HG03442 (cell line): ENCODE measurements around the gene BDH2.
A peak's percentile ranks its signal among the peaks of the same experiment; 100 is the strongest.

Experiments used
- ATAC-seq: cut with Tn5 transposase; IDR thresholded peaks from one replicate; pipeline ENCODE4 v1.9.1; 2021; ENCODE audit warnings: mild to moderate bottlenecking, moderate library complexity; ENCODE audit not compliant: unreplicated experiment

The BDH2 gene

DNA sequence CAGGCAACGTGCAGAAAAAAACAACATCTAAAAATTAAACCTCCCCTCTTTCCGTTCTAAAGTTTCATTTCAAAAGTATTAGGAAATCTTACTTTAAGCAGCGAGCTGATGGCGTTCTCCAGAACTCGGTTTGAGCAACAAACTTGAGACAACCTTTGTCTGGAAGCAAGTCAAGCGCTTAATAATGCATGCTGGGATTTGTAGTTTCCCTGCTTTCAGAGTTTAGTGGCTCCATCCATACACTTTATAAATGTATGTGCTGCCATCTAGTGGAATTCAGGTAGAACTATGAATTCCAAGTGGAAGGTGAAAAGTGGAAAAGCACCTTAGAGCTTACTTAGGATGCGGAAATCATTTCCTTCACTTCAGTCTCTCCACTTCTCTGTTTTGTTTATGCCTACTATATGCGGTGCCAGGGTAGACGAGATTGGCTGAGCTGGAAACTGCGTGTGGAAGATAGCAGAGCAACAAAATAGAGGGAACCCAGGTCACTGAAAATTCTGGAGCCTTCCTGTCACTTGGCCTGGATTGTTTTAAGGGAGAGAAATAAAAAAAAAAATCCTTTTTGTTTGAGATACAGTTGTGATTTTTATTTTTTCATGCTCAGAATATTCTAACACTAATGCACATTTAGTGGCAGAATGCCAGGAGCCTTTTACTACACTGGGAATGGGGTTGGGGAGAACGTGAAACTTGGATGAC, at the start of gene BDH2:
Gene BDH2, minus strand, starts transcription at position 144 of the 702 bp plus-strand sequence. CDS start 3,580 bp downstream, outside the sequence.
- peak; percentile 98 for ATAC-seq

DNA sequence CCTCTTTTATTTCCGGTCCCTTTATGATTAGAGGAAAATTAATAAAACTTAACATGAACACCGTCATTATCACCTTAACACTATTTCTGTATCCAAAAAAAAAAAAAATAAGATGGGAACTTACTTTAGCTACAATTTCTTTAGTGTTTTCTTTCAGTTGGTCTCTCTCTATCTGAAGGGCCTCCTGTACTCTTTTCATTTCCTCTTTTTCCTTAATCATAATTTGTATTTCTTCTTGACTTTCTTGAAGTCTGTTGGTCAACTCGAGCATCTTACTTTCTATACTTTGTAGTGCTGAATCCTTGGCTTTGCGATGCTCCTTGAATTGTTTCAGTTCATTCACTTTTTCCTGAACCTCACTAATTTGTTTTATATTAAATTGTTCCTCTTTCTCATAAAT, 45.3 kb upstream of the BDH2 start:
- ATAC-seq: no peak

DNA sequence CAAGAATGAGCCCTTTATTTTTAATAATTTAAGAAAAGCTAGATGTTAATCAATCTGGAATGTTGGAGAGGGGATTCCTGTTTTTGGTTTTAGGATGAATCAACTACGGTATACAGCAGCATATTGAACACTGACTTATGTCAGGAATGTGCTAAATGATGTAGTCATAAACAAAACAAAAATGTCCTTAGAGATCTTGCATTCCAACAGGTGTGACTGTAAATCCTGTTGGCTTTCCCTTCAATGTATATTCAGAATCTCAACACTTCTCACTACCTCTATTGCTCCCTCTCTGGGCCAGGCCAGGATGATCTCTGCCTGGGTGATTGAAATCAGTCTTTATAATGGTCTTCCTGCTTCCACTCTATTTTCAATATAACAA, 37.8 kb upstream of the BDH2 start:
- no peak for ATAC-seq

DNA sequence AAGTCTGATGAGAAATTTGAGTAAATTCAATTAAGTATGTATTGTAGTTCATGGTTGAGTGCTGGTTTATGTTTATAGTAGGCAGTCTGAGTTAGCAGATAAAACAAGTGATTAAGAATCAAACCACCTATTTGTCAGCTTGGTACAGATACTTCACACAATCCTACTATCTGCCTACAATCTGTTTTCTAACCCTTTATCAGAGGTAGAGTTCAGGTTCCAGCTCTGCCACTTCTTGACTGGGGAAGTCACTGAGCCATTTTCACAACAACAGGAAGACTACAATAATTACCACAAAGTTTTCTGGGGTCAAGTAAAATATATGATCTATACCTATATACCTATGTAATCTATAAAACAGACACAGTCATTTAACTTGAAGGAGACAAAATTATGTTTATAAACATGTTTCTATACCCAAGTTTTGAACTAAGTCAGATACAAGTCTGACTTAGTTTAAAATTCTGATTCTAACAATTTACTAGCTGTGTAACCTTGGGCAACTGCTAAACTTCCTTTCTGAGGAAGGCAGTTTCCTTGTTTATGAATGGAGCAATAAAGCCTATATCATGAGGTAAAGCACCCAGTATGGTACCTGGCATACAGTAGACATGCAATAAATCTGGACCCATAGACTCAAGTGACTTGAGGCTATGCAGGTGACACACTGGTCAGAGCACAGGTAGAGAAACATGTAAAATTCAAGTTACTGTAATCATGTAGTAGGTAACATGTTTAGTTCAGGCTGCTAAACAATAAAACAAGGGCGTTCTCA, 37.2 kb upstream of the BDH2 start:
- ATAC-seq: no peak

DNA sequence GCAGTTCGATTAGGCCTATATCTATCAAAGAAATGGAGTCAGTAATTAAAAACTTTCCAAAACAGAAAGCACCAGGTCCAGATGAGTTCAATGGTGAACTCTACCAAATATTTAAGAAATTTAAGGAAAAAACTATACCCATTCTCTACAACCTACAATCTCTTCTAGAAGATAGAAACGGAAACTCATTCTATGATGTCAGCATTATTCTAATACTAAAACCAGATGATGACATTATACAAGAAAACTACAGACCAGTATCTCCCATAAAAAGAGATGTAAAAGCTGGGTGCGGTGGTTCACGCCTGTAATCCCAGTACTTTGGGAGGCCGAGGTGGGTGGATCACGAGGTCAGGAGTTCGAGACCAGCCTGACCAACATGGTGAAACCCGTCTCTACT, 29.5 kb upstream of the BDH2 start:
- no peak for ATAC-seq

DNA sequence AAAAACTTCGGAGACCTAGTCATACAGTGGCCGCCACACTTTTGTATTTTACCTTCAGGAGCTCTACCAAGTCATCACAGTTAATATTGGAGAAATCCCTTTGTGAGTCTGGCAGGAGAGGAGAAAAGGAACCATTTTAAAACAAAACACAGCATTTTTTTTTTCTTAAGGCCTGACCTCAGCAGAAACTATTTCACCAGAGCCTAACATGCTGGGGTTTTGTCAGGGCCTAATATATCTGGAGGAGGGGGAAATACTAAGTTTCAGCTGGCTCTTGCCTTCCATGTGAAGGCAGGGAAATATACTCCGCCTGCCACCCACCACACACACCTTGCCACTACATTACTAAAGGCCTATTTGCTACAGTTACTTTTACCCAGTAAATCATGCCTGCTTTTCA, 26.5 kb upstream of the BDH2 start:
- ATAC-seq: no peak

DNA sequence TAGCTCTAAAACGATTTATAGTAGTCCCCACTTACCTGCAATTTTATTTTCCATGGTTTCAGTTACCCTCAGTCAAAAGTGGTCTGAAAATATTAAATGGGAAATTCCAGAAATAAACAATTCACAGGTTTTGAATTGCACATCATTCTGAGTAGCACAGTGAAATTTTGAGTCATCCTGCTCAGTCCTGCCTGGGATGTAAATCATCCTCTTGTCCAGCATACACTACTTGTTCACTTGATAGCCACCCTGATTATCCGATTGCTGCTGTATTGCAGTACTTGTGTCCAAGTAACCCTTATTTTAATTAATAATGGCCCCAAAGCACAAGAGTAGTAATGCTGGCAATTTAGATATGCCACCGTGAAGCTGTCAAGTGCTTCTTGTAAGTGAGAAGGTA, 23.5 kb upstream of the BDH2 start:
- ATAC-seq: no peak

DNA sequence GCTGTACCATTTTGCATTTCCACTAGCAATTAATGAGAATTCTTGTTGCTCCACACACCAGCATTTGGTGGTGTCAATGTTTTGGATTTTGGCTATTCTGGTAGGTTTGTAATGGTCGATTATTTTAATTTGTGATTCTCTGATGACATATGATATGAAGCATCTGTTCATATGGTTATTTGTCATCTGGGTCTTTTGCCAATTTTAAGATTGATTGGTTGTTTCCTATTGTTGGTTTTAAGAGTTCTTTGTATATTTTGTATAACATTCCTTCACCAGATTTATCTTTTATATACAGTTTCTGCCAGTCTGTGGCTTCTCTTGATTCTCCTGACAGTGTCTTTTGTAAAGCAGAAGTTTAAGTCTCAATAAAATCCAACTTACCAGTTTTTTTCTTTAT, 18.5 kb upstream of the BDH2 start:
- no peak for ATAC-seq

DNA sequence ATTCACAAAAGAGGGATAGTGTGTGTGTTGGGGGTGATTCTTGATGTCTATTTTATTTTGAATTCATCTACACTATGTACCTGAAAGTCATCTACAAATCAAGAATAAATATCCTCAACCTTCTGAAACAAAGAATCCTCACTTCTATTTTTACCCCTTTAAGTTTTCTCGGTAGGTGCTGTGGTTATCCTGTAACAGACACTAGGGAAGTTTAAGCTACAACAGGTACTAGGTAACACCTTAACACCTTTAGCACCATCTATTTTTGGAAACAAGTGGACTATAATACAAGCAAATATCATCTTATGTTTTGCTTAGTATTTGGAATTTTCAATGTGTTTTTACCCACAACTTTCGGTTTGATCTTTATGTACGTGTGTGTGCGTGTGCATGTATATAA, 12.0 kb upstream of the BDH2 start:
- ATAC-seq: no peak

DNA sequence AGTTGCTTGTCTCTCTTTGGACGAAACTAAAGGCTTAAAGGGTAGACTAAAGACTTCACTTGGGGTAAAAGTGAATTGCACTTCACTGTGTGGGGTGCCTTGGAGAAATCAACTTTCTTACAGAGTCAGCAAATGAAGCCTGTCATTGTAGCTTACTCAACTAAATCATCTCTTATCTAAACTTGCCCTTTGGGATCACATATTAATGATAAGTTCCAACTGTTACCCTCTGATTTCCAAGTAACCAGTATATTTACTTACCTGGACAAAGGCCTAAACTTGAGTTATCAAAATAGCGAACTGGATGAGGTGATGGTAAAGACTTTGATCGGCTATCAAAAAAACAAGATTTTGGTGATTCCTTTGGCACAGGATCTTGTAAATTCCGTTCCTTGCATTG, 8.9 kb upstream of the BDH2 start:
- no peak for ATAC-seq

DNA sequence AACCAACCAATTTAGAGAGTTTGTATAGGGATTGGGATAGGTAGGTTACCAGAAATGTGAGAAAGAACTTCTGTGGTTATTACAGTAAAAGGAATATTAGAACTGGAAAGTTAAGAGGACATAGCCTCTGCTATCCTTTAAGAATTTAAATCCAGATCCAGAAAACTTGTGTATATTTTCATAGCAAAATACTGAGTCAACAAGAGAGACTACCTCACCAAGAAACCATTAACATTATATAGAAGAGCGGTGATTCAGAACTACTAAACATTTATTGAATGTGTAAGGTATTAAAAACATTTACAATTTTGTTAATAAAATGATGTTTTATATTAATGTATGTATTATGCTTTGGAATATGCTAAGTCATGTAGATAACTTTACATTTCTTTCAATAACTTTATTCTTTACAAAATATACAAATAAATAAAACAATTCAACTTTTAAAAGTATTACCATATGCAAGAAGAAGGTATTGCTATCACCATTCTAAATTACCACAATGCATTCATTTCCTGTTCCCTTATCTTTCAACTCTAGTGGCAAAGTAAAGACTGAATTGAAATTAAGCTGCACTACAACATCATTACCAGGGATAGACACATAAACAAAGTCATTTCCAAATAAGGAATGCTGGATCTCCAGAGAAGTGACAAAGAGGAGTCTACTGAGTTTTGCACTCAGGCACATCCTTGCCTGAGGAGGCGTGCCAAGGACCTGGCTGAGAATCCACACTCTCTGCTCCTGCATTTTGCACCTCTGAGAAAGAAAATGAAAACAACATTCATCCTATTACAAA, 6.1 kb upstream of the BDH2 start:
- no peak for ATAC-seq

DNA sequence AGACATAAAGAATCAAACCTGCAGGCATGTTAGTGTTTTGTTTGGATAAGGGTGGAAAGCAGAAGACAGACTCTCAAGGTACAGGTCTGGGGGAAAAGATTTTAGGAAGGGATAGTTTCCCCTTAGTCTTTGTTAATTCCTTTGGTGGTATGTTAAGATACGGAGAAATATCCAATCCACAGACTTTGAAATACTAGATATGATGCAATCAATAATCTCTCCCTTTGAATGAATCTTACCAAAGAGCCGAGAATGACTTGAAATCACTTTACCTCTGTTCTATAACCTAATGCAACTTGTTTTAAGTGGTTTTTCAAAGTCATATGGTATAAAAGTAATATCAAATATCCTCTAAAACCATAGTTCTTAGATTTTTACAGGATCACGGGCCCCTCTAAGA, 5.3 kb upstream of the BDH2 start:
- ATAC-seq: no peak

DNA sequence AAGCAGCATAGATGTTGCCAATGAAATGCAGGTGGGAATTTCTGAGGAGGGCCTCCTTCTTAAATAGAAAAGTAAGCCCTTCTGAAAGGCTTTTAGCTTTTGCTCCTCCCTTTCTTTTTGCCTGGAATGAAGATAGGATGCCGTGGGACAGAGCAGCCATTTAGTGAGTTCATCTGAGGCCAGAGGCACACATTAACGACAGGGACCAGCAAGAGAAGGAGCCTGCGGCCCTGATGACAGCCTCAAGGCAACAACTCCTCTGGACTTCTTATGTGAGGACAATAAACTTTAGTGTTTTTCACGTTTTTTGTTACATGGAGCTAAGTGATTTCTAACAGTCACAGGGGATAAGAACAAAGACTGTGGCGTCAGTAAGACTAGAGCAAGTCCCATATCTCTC, 1.1 kb upstream of the BDH2 start:
- ATAC-seq: no peak

DNA sequence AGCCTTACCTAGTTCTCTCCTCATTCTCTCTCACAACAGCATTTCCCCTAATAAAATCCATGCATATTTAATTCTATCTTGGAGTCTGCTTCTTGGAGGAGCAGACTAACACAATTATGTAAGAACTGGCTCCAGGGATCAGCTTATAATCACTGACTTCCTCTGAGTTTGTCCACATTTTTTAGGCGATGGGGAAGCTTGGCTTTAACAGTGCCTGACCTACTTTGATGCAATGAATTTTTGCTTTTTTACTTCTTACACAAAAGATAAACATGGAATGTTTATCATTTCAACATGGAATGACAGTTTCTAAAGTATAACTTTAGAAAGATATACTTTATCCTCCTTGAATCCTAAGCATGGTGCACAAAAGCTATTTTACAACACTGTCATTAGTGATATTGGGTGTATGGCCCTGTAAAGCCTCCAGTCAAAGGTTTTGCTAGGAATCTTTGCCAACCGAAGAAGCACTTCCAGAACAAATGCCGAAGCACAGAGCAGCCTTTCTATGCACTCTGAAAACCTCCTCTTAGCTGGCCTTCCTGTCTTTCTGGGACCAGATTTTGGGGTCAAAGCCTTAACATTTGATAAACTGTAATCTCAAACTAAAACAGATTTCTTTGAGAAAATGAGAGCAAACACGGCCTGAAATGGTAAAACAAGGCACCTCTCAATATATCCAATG, 736 bp downstream of the BDH2 start:
- ATAC-seq: no peak

DNA sequence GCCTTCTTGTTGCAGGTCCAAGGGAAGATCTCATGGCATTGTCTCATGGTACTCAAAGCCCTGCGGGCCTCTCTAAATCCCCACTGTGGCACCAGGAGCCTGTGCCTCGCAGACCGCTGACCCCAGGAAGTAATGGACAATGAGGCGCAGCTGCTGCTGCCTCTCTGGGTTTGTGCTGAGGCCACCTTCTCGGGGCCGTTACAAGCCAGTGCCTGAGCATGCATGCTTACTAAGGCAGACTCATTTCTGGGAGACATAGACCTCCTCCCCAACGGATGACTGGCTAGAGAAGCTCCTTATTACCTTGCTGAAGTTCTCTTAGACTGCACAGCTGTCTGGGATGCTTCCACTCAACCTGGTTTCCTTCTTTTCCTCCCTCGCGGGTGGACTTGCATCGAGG, 1.3 kb downstream of the BDH2 start:
- ATAC-seq: no peak

DNA sequence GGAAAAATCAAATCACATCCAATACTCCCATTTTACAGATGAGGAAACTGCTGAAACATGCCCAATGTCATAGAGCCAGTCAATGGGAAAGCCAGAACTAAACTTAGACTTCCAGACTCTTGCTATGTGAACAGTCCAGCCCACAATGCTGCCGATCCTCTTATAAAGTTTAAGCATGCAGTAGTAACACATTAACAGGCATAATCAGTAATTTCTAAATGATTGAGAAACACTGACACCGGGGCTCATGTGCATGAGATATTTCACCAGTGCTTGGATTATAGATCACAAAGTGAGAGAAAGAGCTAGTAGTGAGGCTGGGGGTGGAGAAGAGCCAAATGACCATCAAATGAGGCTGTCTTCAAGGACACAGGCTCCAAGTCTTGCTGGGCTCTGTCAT, 2.5 kb downstream of the BDH2 start:
- no peak for ATAC-seq

DNA sequence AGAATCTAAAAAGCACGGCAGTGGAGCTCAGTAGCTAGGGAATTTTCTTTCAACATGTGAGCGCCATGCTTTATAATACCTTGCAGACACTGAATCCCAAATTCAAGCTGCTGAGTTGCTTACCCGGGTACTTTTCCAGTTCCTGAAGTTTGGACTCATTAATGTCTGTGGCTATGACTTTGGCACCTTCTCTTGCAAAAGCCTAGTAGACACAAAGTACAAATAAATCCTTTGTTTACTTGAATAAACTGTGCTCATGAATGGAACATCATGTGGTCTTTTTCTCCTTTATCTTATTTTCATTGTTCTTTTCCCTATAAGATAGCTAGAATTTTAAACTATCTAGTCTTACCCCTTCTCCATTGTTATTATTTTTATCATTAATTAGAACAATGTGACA, 4.6 kb downstream of the BDH2 start:
- ATAC-seq: no peak

DNA sequence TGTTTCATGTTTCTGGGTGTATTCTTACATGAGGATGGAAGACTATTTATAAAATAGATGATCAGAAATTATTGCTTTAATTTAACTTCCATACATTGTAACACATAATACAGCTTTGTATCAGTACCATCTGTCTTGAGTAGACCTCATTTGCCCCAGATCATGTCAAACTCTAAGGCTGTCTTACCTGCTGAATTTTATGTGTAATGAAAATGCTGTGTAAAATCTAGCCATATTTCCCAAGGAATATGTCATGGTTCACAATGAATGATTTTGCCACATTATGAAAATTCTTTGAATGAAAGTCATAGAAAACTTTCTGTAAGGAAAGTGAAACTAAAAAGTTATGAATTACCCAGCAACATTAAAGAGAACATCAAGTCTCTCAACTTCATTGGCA, 7.4 kb downstream of the BDH2 start:
- ATAC-seq: no peak

DNA sequence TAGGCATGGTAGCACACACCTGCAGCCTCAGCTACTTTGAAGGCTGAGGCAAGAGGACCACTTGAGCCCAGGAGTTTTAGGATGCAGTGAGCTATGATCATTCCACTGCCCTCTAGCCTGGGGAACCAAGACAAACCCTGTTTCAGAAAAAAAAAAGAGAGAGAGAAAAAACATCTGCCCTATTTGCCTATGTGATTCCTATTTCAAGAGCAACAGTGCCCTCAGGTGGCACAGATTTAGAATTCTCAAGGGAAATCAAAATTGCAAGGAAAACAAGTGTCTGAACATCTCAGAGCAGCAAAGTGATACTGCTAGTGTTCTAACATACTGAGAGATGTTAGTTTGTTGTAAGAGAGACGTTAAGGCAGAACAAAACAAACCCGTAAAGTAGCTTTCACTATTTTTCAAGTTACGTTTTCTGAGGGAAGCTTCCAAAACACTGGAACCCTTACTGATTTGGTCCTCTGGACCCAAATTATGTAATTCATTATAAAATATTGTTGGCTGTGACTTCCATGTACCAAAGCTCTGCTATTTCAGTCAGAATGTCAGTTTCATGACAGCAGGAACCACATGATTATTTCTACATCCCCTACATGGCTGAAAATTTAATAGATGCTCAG, 7.9 kb downstream of the BDH2 start:
- peak; percentile 68 for ATAC-seq

DNA sequence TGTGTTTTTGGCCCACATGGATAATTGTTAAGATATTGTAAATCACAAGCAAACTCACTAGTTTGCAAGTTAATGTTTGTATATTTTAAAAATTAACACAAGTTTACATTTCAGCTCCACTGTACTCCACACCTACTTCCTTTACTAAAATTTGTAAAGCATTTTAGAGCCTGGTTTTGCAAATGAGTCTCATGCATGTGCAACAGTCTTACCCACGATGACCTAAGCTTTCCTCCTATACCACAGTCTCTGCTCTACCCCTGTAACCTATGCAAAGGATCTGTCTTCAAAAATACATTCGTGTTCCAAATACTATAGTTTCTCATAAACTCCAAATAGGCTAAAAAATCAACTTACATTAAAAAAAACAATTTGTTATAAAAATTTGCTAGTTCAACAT, 10.2 kb downstream of the BDH2 start:
- ATAC-seq: no peak

DNA sequence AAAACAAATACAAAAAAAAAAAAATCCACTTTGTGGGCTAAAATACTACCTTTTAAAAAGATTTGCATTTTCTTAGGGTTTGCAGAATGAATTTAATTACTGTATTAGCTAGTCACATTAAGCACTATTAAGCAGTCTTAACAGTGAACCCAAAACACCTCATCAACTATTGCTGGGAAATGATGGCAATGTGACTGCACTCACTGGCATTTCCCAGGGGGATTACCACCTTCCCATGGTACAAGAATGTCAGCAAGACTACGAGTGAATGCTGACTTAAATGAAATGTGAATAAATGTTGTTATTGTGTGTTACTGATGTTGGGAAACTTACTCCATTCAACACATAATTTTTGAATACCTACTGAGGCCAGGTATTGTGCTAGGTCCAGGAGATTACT, 13.1 kb downstream of the BDH2 start:
- no peak for ATAC-seq
